Natural killer cell (primary cell): Measurements from ENCODE around the gene SAMD4A. TPM values are rescaled to one million over a fixed set of nuclear protein-coding genes. Genes with fewer than 3 reads are reported as not detected.
A peak's percentile ranks its signal among the peaks of the same experiment; 100 is the strongest.

Source experiments
- ATAC-seq, 3 donors: fragments of 150-1000 bp in 2 of 3; fragments of 200-7000 bp in 1 of 3; cut with Tn5 transposase; 1 replicate in 1 of 3; 2 replicates in 2 of 3; pipeline ENCODE4 v1.10.0; 2021; ENCODE audit warnings: mild to moderate bottlenecking in 2 of 3, moderate library complexity in 2 of 3
- DNase-seq, 2 donors: peaks; one replicate each; pipeline versions ENCODE4 v3.0.0 to v3.0.0-alpha.2; 2013 to 2021; ENCODE audit warnings: mixed read lengths in 1 of 2
- H3K27ac ChIP-seq: one replicate; pipeline ENCODE4 v1.5.1; 2013; ENCODE audit warnings: mild to moderate bottlenecking, low read length
- H3K27me3 ChIP-seq: one replicate; pipeline ENCODE4 v1.6.1; 2013; ENCODE audit warnings: low read length; ENCODE audit not compliant: control insufficient read depth, insufficient read depth
- H3K36me3 ChIP-seq: one replicate; pipeline ENCODE4 v1.6.1; 2013; ENCODE audit warnings: low read length; ENCODE audit not compliant: control insufficient read depth, insufficient read depth
- H3K4me1 ChIP-seq: one replicate; pipeline ENCODE4 v1.6.1; 2013; ENCODE audit warnings: low read length; ENCODE audit not compliant: control insufficient read depth, insufficient read depth
- H3K4me3 ChIP-seq: one replicate; pipeline ENCODE4 v1.5.1; 2013; ENCODE audit warnings: low read length
- H3K9me3 ChIP-seq: one replicate; pipeline ENCODE4 v1.6.1; 2013; ENCODE audit warnings: low read length; ENCODE audit not compliant: control insufficient read depth, insufficient read depth
- H3K27ac Mint-ChIP-seq, 2 donors: one replicate each; pipeline ENCODE4 v1.8.0; 2022; ENCODE audit warnings: mild to moderate bottlenecking in 2 of 2, mixed read lengths in 2 of 2, moderate library complexity in 1 of 2
- H3K27me3 Mint-ChIP-seq, 2 donors: one replicate each; pipeline ENCODE4 v1.8.0; 2022; ENCODE audit warnings: low read depth in 2 of 2, mixed read lengths in 2 of 2
- H3K36me3 Mint-ChIP-seq: one replicate; pipeline ENCODE4 v1.8.0; 2022; ENCODE audit warnings: mixed read lengths
- H3K4me1 Mint-ChIP-seq, 2 donors: one replicate each; pipeline ENCODE4 v1.8.0; 2022; ENCODE audit warnings: mixed read lengths in 2 of 2
- H3K4me3 Mint-ChIP-seq: one replicate; pipeline ENCODE4 v1.8.0; 2022; ENCODE audit warnings: mild to moderate bottlenecking, moderate library complexity, mixed read lengths
- H3K9me3 Mint-ChIP-seq, 2 donors: one replicate each; pipeline ENCODE4 v1.8.0; 2022; ENCODE audit warnings: mixed read lengths in 2 of 2
- WGBS: methylation state at CpG from one replicate; pipeline ENCODE4 v1.1.7; 2013; ENCODE audit warnings: missing lambda C conversion rate; ENCODE audit not compliant: insufficient coverage; 5-methylcytosine and 5-hydroxymethylcytosine counted together
- intact Hi-C: fragments of 100-400 bp; cut with micrococcal nuclease; formaldehyde crosslinking; loops from one replicate; pipeline ENCODE4 v1.14.2; 2022
- total RNA-seq, 4 donors: library from RNA; stranded (reverse); fragments of 120-200 nt in 1 of 4; gene quantifications; one replicate each; pipeline versions ENCODE4 v1.2.3 to v1.2.4, GENCODE V29; 2013 to 2022
- TF ChIP-seq, protein P1 (sequence below): fragments of 200-600 bp; IDR thresholded peaks from one replicate; pipeline ENCODE4 v1.8.0; 2022; ENCODE audit warnings: antibody characterized with exemption

SAMD4A gene
- total RNA-seq, 3 donors from 2014 or later (not counting 1 experiment from before 2014, with no cell fraction given) = 0.70 to 1.6 (median 1.4) TPM

DNA sequence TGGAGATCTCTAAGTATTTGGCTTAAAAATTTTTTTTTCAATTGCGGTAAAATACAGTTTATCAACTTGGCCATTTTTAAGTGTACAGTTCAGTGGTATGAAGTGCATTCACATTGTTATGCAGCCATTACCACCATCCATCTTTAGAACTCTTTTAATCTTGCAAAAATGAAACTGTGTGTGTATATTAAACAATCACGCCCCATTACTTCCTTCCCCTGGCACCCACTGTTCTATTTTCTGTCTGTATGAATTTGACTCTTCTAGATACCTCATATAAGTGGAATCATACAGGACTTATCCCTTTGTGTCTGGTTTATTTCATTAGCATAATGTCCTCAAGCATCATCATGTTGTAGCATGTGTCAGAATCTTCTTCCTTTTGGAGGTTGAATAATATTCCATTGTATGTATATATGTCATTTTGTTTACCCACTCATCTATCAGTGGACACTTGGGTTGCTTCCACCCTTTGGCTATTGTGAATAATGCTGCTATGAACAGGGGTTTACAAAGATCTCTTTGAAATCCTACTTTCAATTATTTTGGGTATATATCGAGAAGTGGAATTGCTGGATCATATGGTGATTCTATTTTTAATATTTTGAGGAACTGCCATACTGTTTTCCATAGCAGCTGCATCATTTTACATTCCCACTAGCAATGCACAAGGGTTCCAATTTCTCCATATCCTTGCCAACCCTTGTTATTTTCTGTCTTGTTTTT is 62.9 kb downstream of the SAMD4A start:
- H3K9me3 ChIP-seq = no peaks in the 10 kb centered on the region
- TF ChIP-seq, protein P1, sequence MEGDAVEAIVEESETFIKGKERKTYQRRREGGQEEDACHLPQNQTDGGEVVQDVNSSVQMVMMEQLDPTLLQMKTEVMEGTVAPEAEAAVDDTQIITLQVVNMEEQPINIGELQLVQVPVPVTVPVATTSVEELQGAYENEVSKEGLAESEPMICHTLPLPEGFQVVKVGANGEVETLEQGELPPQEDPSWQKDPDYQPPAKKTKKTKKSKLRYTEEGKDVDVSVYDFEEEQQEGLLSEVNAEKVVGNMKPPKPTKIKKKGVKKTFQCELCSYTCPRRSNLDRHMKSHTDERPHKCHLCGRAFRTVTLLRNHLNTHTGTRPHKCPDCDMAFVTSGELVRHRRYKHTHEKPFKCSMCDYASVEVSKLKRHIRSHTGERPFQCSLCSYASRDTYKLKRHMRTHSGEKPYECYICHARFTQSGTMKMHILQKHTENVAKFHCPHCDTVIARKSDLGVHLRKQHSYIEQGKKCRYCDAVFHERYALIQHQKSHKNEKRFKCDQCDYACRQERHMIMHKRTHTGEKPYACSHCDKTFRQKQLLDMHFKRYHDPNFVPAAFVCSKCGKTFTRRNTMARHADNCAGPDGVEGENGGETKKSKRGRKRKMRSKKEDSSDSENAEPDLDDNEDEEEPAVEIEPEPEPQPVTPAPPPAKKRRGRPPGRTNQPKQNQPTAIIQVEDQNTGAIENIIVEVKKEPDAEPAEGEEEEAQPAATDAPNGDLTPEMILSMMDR = no peak
- intact Hi-C loops = loop anchor here (5.0 kb wide), 1 partner anchor 62 kb away; the partner anchor contains the start of gene SAMD4A
- no peak overlapping the region for H3K27ac ChIP-seq
- H3K36me3 Mint-ChIP-seq = no peaks in the 10 kb centered on the region
- DNase-seq (peak in 1 of 2 donors; percentile 8), ATAC-seq (no peak)
- H3K9me3 Mint-ChIP-seq = no peaks in the 10 kb centered on the region
- H3K4me1 ChIP-seq = peaks cover 22% of the 10 kb centered on the region
- H3K36me3 ChIP-seq = no peaks in the 10 kb centered on the region
- peak overlapping the region; percentile 60 for H3K4me3 Mint-ChIP-seq
- peaks cover 0 to 7% of the 10 kb centered on the region in 2 donors for H3K27me3 Mint-ChIP-seq
- H3K4me1 Mint-ChIP-seq = peaks cover 46 to 47% of the 10 kb centered on the region in 2 donors
- peak overlapping the region; percentile 5 to 43 for H3K27ac Mint-ChIP-seq
- H3K4me3 ChIP-seq = no peak overlapping the region
- no peaks in the 10 kb centered on the region for H3K27me3 ChIP-seq
- WGBS = 13% methylated on average over 1 of the region's 3 CpGs

DNA sequence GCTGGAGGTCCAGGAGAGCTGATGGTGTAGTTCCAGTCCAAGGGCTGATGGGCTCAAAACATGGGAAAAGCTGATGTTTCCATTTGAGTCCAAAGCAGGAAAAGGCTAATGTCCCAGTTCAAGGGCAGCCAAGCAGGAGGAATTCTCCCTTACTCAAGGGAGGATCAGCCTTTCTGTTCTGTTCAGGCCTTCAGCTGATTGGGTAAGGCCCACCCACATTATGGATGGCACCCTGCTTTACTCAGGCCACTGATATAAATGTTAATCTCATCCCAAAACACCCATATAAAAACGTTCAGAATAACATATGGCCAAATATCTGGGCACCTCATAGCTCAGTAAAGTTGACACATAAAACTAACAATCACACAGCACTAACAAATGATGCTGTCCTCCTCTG is 64.1 kb downstream of the SAMD4A start:
- TF ChIP-seq, protein P1 = no peak
- no peak for ATAC-seq
- H3K4me1 ChIP-seq = peaks cover 20% of the 10 kb centered on the region
- no peaks in the 10 kb centered on the region for H3K36me3 ChIP-seq
- no peak overlapping the region for H3K27ac Mint-ChIP-seq
- no peak for DNase-seq
- no peaks in the 10 kb centered on the region for H3K9me3 ChIP-seq
- peaks cover 43% of the 10 kb centered on the region in 2 donors for H3K4me1 Mint-ChIP-seq
- H3K9me3 Mint-ChIP-seq = no peaks in the 10 kb centered on the region
- H3K4me3 Mint-ChIP-seq = no peak overlapping the region
- H3K36me3 Mint-ChIP-seq = no peaks in the 10 kb centered on the region
- no peak overlapping the region for H3K4me3 ChIP-seq
- WGBS = 69% methylated on average over 1 of the region's 1 CpG
- H3K27ac ChIP-seq = no peak overlapping the region
- intact Hi-C loops = no loop called here
- no peaks in the 10 kb centered on the region for H3K27me3 ChIP-seq
- peaks cover 5 to 11% of the 10 kb centered on the region in 2 donors for H3K27me3 Mint-ChIP-seq

DNA sequence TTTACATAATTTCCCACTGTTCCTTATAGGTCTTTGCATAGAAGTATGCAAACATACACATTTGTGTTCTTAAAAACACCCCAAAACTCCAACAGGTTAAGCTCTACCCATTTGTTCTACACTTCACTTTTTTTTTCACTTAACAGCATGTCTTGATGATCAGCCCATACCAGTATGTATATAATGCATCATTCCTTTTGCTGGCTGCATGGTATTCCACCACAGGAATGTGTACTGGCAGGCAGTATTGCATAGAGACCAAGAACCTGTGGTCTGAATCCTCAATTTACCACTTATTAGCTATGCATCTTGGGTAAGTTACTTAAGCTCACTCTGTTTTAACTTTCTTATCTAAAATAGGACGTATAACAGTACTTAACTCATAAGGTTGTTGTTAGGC is 65.5 kb downstream of the SAMD4A start:
- intact Hi-C loops = no loop called here
- H3K9me3 Mint-ChIP-seq = no peaks in the 10 kb centered on the region
- Histone ChIP-seq H3K27me3 (no peaks in the 10 kb centered on the region), H3K27ac (no peak overlapping the region), H3K4me1 (peaks cover 12% of the 10 kb centered on the region), H3K4me3 (no peak overlapping the region), H3K36me3 (no peaks in the 10 kb centered on the region), H3K9me3 (no peaks in the 10 kb centered on the region)
- H3K27ac Mint-ChIP-seq = no peak overlapping the region
- DNase-seq (no peak), ATAC-seq (no peak)
- H3K4me3 Mint-ChIP-seq = no peak overlapping the region
- TF ChIP-seq, protein P1 = no peak
- no CpG with 5 or more reads among the region's 1 CpG for WGBS
- H3K27me3 Mint-ChIP-seq = peaks cover 13 to 25% of the 10 kb centered on the region in 2 donors
- peaks cover 29% of the 10 kb centered on the region in 2 donors for H3K4me1 Mint-ChIP-seq
- no peaks in the 10 kb centered on the region for H3K36me3 Mint-ChIP-seq
